Measurements from ENCODE around the gene CLIC6. TPM values are rescaled to one million over a fixed set of nuclear protein-coding genes. Genes with fewer than 3 reads are reported as not detected.

CLIC6 gene
- total and polyA plus RNA-seq, 9 of the 15 experiments (the other 6 are each of a cell fraction or from before 2014, with no cell fraction given), result not detected

DNA sequence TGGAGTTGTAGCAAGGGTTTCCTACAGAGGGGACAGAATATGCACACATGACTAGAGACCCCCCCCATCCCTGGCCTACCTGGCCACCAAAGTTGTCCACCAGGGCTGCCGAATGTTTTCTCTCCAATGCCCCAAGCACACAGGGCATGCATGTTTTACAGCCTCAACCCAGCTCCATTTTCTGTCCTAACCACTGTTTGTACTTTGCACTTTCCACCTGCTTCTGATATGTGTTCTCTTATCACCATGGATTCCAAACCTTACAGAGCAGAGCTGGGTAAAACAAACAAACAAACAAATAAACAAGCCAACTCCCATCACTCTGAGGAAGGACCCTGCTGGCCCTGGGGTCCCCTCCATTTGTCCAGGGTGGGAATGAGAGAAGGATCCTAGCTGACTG is 27.3 kb downstream of the CLIC6 start:
- no peaks in the 10 kb centered on the region for H4K20me1 ChIP-seq (replicated peaks; ENCODE audit: control insufficient read depth, insufficient read depth, low read length)
- no peak for FAIRE-seq
- ATAC-seq, result no peak
- no peaks in the 10 kb centered on the region for H3K79me2 ChIP-seq (ENCODE audit: control insufficient read depth, insufficient read depth, low read length)
- no peak overlapping the region for H3K4me3 ChIP-seq
- no peak overlapping the region for H3K9ac ChIP-seq (ENCODE audit: insufficient read depth in 1 of 2, low read depth in 2 of 2, low read length in 2 of 2)
- H3K9me1 ChIP-seq (ENCODE audit: control insufficient read depth, insufficient read depth, low read length), result no peaks in the 10 kb centered on the region
- intact Hi-C loops (cut with micrococcal nuclease) (no loop called here), in situ Hi-C loops (cut with MboI) (no loop called here)
- H3K27me3 ChIP-seq (ENCODE audit: control insufficient read depth in 2 of 2, insufficient read depth in 2 of 2, low read length in 2 of 2), result peaks cover 15 to 17% of the 10 kb centered on the region in 2 experiments; a peak in 4 of 5 replicates
- no TSS peak for BruUV-seq (replicated peaks)
- CTCF ChIA-PET (ENCODE audit: low intra/inter-chr PET ratio), result no interaction called here
- H3K4me1 ChIP-seq (replicated peaks in 1 of 2; ENCODE audit: control insufficient read depth in 2 of 2, insufficient read depth in 2 of 2, low read length in 2 of 2), result no peaks in the 10 kb centered on the region; a peak in 1 of 5 replicates
- no peak overlapping the region for H2AFZ ChIP-seq (ENCODE audit: low read depth, low read length)
- H3K36me3 ChIP-seq (ENCODE audit: control insufficient read depth, insufficient read depth, low read length), result no peaks in the 10 kb centered on the region
- POLR2A ChIA-PET, result interaction anchor here (0.7 kb wide), 1 partner anchor 10 kb away, joined by 3 read pairs; no protein-coding TSS in a partner anchor
- no peak overlapping the region for H3K4me2 ChIP-seq (ENCODE audit: insufficient read depth, low read length)
- H3K9me3 ChIP-seq (replicated peaks; ENCODE audit: control insufficient read depth, insufficient read depth, low read depth, low read length), result no peaks in the 10 kb centered on the region
- H3K27ac ChIP-seq (ENCODE audit: extremely low read depth, low read depth, low read length), result no peak overlapping the region
- no peak for DNase-seq (ENCODE audit: extremely low read depth in 1 of 4, low spot score in 3 of 4)
- 0% methylated on average over 1 of the region's 1 CpG for WGBS (ENCODE audit: insufficient coverage, low coverage, missing lambda C conversion rate)
- TF ChIP-seq SOX6 (IDR thresholded peaks at IDR 0.05) (no peak), JUND (IDR thresholded peaks at IDR 0.05; ENCODE audit: borderline replicate concordance, low read depth, low read length) (no peak), JUND (tag; IDR thresholded peaks at IDR 0.05; ENCODE audit: borderline replicate concordance, low read depth, low read length) (no peak), ARNT (IDR thresholded peaks at IDR 0.05) (no peak), SMARCC2 (IDR thresholded peaks at IDR 0.05; ENCODE audit: low read depth) (no peak), SMAD4 (CRISPR knock-in tag; conservative IDR thresholded peaks at IDR 0.05) (no peak), ZNF778 (CRISPR knock-in tag; IDR thresholded peaks at IDR 0.05) (no peak), HNRNPL (IDR thresholded peaks at IDR 0.05; ENCODE audit: low read depth, low read length) (no peak)
- TF ChIP-seq, protein P1, sequence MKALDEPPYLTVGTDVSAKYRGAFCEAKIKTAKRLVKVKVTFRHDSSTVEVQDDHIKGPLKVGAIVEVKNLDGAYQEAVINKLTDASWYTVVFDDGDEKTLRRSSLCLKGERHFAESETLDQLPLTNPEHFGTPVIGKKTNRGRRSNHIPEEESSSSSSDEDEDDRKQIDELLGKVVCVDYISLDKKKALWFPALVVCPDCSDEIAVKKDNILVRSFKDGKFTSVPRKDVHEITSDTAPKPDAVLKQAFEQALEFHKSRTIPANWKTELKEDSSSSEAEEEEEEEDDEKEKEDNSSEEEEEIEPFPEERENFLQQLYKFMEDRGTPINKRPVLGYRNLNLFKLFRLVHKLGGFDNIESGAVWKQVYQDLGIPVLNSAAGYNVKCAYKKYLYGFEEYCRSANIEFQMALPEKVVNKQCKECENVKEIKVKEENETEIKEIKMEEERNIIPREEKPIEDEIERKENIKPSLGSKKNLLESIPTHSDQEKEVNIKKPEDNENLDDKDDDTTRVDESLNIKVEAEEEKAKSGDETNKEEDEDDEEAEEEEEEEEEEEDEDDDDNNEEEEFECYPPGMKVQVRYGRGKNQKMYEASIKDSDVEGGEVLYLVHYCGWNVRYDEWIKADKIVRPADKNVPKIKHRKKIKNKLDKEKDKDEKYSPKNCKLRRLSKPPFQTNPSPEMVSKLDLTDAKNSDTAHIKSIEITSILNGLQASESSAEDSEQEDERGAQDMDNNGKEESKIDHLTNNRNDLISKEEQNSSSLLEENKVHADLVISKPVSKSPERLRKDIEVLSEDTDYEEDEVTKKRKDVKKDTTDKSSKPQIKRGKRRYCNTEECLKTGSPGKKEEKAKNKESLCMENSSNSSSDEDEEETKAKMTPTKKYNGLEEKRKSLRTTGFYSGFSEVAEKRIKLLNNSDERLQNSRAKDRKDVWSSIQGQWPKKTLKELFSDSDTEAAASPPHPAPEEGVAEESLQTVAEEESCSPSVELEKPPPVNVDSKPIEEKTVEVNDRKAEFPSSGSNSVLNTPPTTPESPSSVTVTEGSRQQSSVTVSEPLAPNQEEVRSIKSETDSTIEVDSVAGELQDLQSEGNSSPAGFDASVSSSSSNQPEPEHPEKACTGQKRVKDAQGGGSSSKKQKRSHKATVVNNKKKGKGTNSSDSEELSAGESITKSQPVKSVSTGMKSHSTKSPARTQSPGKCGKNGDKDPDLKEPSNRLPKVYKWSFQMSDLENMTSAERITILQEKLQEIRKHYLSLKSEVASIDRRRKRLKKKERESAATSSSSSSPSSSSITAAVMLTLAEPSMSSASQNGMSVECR (CRISPR knock-in tag; IDR thresholded peaks at IDR 0.05), result no peak
- TF ChIP-seq, protein P2, sequence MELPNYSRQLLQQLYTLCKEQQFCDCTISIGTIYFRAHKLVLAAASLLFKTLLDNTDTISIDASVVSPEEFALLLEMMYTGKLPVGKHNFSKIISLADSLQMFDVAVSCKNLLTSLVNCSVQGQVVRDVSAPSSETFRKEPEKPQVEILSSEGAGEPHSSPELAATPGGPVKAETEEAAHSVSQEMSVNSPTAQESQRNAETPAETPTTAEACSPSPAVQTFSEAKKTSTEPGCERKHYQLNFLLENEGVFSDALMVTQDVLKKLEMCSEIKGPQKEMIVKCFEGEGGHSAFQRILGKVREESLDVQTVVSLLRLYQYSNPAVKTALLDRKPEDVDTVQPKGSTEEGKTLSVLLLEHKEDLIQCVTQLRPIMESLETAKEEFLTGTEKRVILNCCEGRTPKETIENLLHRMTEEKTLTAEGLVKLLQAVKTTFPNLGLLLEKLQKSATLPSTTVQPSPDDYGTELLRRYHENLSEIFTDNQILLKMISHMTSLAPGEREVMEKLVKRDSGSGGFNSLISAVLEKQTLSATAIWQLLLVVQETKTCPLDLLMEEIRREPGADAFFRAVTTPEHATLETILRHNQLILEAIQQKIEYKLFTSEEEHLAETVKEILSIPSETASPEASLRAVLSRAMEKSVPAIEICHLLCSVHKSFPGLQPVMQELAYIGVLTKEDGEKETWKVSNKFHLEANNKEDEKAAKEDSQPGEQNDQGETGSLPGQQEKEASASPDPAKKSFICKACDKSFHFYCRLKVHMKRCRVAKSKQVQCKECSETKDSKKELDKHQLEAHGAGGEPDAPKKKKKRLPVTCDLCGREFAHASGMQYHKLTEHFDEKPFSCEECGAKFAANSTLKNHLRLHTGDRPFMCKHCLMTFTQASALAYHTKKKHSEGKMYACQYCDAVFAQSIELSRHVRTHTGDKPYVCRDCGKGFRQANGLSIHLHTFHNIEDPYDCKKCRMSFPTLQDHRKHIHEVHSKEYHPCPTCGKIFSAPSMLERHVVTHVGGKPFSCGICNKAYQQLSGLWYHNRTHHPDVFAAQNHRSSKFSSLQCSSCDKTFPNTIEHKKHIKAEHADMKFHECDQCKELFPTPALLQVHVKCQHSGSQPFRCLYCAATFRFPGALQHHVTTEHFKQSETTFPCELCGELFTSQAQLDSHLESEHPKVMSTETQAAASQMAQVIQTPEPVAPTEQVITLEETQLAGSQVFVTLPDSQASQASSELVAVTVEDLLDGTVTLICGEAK (IDR thresholded peaks at IDR 0.05), result no peak
- TF ChIP-seq, protein P2 (CRISPR knock-in tag; IDR thresholded peaks at IDR 0.05), result no peak
